ENCODE measurements around the gene RBL2.
"Not testable (repeated sequence)": the region's sequence is repeated elsewhere in the genome, so short reads cannot be mapped to it uniquely, and the experiment has no call there.

RBL2 gene

GRCh38 chr16:53509906-53510703 is 75.8 kb downstream of the RBL2 start:
- DNase-seq, result peak; percentile 7 to 9

- no peak for DNase-seq
Measured at GRCh38 chr16:53510704-53511070, 76.4 kb downstream of the RBL2 start.

GRCh38 chr16:53511084-53511402 is 76.8 kb downstream of the RBL2 start:
- no peak for DNase-seq

- no peak for DNase-seq
Measured at GRCh38 chr16:53511403-53512280, 77.4 kb downstream of the RBL2 start.

- DNase-seq, result not testable (repeated sequence)
Measured at GRCh38 chr16:53512795-53513194, 78.5 kb downstream of the RBL2 start.

- no peak for DNase-seq
Measured at GRCh38 chr16:53515259-53515658, 81.0 kb downstream of the RBL2 start.

GRCh38 chr16:53515811-53516210 is 81.5 kb downstream of the RBL2 start:
- no peak for DNase-seq

- no peak for DNase-seq
Measured at GRCh38 chr16:53517851-53518250, 83.6 kb downstream of the RBL2 start.

- peak in 1 of 2 donors; percentile 60 for DNase-seq
Measured at GRCh38 chr16:53518550-53519416, 84.5 kb downstream of the RBL2 start.

- no peak for DNase-seq
Measured at GRCh38 chr16:53519417-53520091, 85.3 kb downstream of the RBL2 start.

- DNase-seq, result no peak
Measured at GRCh38 chr16:53523126-53523804, 89.0 kb downstream of the RBL2 start.

GRCh38 chr16:53523971-53524548 is 89.8 kb downstream of the RBL2 start:
- DNase-seq, result no peak

- no peak for DNase-seq
Measured at GRCh38 chr16:53528797-53529196, 94.5 kb downstream of the RBL2 start.

- DNase-seq, result no peak
Measured at GRCh38 chr16:53529513-53529912, 95.2 kb downstream of the RBL2 start.

- DNase-seq, result no peak
Measured at GRCh38 chr16:53530046-53530445, 95.8 kb downstream of the RBL2 start.

GRCh38 chr16:53530741-53531140 is 96.5 kb downstream of the RBL2 start:
- no peak for DNase-seq

GRCh38 chr16:53534206-53534605 is 99.9 kb downstream of the RBL2 start:
- no peak for DNase-seq

GRCh38 chr16:53537626-53538025 is 103.4 kb downstream of the RBL2 start:
- no peak for DNase-seq

GRCh38 chr16:53539346-53539745 is 105.1 kb downstream of the RBL2 start:
- DNase-seq, result not testable (repeated sequence)

- not testable (repeated sequence) for DNase-seq
Measured at GRCh38 chr16:53539759-53540718, 105.8 kb downstream of the RBL2 start.
